HG03064 (cell line): Measurements from ENCODE around the gene SH3GL3.

Experiments
- ATAC-seq: cut with Tn5 transposase; IDR thresholded peaks from one replicate; pipeline ENCODE4 v1.9.1; 2021; ENCODE audit warnings: low read depth; ENCODE audit not compliant: unreplicated experiment

Gene SH3GL3

GRCh38 chr15:83657549-83657948, 210.4 kb downstream of the SH3GL3 start:
- ATAC-seq: no peak

- ATAC-seq: no peak
Observed at GRCh38 chr15:83658430-83659416, 211.6 kb downstream of the SH3GL3 start.

- ATAC-seq: no peak
Observed at GRCh38 chr15:83659417-83659812, 212.3 kb downstream of the SH3GL3 start.

GRCh38 chr15:83665480-83665879, 218.3 kb downstream of the SH3GL3 start:
- no peak for ATAC-seq
